Lower leg skin (tissue), 3 donors: Measurements from ENCODE around the gene RBM33.

Source experiments
- CTCF ChIP-seq, 3 donors: fragments of 450-650 bp; IDR thresholded peaks; one replicate each; pipeline ENCODE4 v1.5.1; 2016; ENCODE audit warnings: antibody characterized with exemption in 3 of 3, mild to moderate bottlenecking in 3 of 3, moderate library complexity in 2 of 3
- POLR2A ChIP-seq, 2 donors: fragments of 450-650 bp; IDR thresholded peaks; one replicate each; pipeline ENCODE4 v1.6.1; 2016 to 2017; ENCODE audit warnings: antibody characterized with exemption in 2 of 2, mild to moderate bottlenecking in 1 of 2, moderate library complexity in 1 of 2

- no peak for TF ChIP-seq CTCF (IDR thresholded peaks at IDR 0.05)
- no peak for TF ChIP-seq POLR2A (IDR thresholded peaks at IDR 0.05)
Observed at GRCh38 chr7:155653803-155654202, 9.3 kb downstream of the RBM33 start.
